GM10266 (cell line): ENCODE measurements around the gene PGAM2.

ENCODE experiments used
- DNase-seq: peaks from one replicate; pipeline ENCODE4 v3.0.0; 2012; ENCODE audit errors: extremely low spot score
- TF ChIP-seq, protein P1 (sequence below): IDR thresholded peaks from 2 replicates; pipeline ENCODE4 v1.5.1; 2012; ENCODE audit warnings: mild to moderate bottlenecking, low read depth; ENCODE audit not compliant: control insufficient read depth, insufficient read depth; ENCODE audit errors: missing control alignments

Gene PGAM2

DNA sequence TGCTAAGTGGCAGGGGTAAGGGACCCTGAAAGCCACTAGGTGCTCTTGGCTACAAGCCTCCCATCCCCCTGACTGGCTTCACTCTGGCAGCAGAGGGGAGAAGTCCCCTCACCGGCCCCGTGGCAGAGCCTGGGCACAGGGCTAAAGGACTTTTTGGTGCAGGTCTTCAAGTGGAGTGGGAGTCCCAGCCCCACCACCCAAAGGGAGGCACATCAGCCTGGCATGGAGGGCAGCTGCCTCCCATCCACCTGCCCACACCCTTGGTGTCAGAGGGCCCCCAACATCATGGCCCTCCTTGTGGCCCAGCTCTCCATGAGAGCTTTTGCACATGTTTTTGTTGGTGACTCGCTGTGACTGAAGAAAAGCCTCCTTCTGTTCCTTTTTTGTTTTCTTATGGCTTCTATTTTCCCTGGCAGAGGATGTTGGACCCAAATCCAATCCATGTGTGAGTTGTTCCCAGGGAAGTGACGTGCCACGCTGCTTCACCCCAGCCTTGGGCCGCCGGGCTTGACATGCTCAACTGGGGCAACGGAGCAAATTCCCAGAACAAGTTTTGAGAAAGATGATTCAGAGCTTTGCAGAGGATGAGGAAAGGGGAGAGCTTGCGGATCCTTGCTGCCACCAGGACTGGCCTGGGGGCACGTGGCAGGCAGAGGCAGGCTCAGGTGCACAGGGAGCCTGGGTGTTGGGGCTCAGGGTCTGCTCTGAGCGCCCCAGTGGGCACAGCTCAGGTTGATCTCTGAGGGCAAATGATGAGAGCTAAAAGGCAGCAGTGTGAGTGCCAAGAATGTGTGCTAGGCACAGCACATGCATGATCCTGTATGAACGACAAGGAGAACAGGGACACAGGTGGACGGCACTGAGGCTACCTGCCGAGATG is 36.8 kb upstream of the PGAM2 start:
- TF ChIP-seq, protein P1, sequence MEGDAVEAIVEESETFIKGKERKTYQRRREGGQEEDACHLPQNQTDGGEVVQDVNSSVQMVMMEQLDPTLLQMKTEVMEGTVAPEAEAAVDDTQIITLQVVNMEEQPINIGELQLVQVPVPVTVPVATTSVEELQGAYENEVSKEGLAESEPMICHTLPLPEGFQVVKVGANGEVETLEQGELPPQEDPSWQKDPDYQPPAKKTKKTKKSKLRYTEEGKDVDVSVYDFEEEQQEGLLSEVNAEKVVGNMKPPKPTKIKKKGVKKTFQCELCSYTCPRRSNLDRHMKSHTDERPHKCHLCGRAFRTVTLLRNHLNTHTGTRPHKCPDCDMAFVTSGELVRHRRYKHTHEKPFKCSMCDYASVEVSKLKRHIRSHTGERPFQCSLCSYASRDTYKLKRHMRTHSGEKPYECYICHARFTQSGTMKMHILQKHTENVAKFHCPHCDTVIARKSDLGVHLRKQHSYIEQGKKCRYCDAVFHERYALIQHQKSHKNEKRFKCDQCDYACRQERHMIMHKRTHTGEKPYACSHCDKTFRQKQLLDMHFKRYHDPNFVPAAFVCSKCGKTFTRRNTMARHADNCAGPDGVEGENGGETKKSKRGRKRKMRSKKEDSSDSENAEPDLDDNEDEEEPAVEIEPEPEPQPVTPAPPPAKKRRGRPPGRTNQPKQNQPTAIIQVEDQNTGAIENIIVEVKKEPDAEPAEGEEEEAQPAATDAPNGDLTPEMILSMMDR = no peak
- no peak for DNase-seq

DNA sequence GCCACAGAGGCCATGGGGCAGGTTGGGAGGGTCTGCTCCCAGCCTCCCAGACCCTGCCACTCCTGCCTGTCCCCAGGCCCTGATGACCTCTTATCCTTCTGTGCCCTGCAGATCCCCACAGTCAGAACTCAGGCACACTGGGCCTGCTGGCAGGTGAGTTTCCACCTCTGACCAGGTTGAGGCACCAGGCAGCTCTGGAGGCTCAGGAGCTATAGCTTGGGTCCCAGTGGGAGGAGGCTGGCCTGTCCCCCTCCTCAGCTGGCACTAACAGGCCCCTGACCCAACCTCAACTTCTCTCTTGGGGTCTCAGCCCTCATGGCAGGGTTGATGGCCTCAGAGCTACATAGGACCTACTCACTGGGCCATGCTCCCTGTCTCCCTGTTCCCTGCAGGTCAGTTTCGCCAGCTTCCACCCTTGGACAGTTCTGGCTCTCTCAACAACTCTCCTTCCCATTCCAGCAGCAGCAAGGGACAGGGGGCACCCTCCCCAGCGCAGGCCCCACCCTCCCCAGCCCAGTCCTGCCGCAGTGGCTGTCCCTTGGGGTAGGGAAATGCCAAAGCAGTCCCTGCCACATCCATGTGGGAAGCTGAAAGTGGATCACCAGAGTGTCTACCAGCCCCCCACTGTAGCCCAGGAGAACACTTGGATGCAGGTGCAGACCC is 36.1 kb upstream of the PGAM2 start:
- DNase-seq = no peak
- TF ChIP-seq, protein P1 = no peak

DNA sequence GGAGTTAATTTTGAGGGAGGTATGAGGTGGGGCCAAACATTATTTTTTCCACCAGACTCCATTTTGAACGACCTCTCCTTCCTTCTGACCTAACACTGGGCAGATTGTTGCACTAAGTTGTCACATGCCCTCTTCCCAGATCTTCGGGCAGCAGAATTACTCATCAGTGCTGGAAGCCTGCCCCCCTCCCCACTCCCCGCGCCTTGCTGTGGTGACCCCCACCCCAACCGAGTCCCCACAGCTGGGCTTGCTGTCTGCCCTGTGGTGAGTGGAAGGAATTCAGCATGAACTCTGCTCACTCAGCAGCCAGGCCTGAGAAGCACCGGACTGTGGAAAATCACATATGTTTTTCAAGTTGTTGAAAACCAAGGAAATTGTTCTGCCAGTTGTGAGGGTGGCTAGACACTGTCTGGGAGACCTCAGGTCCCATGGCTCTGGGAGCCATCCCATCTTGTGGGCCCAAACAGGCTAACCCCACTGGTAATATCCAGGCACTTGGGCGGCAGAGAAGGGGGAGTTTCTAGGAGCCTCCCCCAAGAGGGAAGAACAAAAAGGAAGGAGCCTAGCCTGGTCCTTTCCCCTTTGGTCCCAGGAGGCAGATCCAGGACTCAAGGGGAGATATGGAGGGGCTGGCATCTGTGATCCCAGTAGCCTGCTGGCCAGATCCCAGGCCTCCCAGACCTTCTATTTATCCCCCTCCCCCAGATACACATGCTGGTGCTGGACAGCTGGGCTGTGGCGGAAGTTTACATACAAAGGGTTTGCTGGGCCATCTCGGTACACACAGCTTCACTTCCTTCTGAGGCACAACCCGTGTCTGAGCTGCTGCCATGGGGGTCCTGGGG is 35.3 kb upstream of the PGAM2 start:
- no peak for DNase-seq

DNA sequence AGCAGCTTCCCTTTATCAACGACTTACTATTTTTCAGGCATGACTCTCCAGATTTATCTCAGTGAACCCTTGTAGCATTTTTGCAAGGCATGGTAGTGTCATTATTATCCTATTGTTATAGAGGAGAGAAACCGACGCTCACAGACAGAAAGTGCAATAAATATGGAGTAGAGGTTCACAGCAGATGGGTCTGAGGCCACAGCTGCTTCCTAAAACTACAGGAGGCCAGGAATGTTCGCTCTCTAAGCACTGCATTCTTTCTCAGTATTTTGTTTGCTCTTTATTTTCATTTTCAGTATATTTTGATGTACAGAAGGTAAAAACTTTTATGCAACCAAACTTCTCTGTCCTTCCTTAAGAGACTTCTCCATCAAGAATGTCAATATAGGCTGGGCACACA is 34.3 kb upstream of the PGAM2 start:
- TF ChIP-seq, protein P1 = no peak
- no peak for DNase-seq

More for the DNA sequence above, 35.3 kb upstream of the PGAM2 start:
- TF ChIP-seq, protein P1 = no peak

DNA sequence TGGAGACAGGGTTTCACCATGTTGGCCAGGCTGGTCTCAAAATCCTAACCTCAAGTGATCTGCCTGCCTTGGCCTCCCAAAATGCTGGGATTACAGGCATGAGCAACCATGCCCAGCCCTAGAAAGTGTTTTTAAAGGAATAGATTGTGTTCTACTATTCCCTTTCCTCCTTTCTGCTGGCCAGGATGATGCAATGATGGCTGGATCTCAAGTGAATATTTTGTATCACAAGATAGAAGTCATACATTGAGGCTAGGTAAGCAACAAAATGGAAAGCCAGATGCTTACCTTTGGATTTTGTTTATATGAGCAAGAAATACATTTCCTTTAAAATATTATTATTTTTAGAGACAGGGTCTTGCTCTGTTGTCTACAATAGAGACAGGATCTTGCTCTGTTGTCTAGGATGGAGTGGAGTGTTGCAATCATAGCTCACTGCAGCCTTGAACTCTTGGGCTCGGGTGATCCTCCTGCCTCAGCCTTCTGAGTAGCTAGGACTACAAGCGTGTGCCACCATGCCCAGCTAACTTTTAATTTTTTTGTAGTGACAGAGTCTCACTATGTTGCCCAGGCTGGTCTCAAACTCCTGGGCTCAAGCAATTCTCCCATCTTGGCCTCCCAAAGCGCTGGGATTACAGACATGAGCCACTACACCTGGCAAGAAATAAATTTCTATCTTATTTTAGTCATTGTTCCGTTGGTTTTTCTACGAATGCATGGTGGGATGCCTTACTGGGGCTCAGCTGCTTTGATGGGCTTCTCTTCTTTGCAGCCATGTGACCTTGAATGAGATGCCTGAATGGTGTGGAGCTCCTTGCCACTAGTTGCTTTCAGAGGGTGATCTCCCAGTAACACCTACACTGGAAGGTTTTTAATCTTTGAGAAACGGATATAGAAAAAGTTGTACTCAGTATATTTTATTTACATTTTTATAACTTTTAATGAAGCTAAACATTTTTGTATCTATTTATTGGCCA is 33.0 kb upstream of the PGAM2 start:
- DNase-seq = no peak
- TF ChIP-seq, protein P1 = no peak
